ENCODE data around the gene TEX19.

Gene TEX19

DNA sequence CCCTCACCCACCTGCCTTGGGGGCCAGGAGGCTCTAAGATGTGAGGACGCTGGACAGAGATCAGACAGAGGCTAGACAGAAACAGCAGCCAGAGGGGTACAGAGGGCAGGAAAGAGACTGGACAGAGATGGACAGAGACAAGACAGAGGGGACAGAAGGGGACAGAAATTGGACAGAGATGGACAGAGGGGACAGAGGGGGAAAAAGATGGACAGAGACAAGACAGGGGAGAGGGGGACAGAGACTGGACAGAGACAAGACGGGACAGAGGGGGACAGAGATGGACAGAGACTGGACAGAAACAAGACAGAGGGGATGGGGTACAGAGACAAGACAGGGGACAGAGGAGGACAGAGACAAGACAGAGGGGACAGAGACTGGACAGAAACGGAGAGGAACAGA is 28.7 kb downstream of the TEX19 start:
- TF ChIP-seq, protein P1, sequence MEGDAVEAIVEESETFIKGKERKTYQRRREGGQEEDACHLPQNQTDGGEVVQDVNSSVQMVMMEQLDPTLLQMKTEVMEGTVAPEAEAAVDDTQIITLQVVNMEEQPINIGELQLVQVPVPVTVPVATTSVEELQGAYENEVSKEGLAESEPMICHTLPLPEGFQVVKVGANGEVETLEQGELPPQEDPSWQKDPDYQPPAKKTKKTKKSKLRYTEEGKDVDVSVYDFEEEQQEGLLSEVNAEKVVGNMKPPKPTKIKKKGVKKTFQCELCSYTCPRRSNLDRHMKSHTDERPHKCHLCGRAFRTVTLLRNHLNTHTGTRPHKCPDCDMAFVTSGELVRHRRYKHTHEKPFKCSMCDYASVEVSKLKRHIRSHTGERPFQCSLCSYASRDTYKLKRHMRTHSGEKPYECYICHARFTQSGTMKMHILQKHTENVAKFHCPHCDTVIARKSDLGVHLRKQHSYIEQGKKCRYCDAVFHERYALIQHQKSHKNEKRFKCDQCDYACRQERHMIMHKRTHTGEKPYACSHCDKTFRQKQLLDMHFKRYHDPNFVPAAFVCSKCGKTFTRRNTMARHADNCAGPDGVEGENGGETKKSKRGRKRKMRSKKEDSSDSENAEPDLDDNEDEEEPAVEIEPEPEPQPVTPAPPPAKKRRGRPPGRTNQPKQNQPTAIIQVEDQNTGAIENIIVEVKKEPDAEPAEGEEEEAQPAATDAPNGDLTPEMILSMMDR (IDR thresholded peaks at IDR 0.05; ENCODE audit: extremely low read depth, missing control alignments) = no peak
- DNase-seq (ENCODE audit: low spot score) = no peak

DNA sequence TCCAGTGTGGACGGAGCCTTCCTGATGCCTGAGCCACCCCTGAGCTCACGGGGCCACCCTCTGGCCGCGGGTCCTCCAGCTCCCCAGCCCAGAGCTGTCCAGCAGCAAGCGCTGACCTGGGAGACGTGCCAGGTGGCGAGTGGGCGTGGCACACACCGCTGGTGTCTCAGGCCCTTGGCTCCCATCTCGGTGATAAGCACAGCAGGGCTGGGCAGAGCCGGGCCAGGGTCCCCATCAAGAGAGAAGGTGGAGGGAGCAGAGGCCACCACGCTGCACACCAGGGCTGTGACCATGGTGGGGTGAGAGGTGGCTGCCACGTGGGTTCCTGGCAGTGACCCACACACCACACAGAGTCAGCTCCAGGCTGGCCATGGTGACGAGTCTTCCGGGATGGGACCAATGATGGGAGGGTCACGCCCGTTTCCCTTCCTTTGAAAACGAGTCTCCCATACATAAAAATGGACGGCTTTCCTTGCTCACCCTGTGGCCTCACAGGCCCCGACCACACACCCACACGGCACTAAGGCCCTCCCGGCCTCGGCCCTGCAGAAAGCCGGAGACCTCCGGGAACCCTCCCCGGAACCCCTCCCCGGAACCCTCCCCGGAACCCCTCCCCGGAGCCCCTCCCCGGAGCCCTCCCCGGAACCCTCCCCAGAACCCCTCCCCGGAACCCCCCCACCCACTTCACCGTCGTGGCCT is 29.3 kb downstream of the TEX19 start:
- no peak for DNase-seq (ENCODE audit: low spot score)
- TF ChIP-seq, protein P1 (IDR thresholded peaks at IDR 0.05; ENCODE audit: extremely low read depth, missing control alignments) = no peak

DNA sequence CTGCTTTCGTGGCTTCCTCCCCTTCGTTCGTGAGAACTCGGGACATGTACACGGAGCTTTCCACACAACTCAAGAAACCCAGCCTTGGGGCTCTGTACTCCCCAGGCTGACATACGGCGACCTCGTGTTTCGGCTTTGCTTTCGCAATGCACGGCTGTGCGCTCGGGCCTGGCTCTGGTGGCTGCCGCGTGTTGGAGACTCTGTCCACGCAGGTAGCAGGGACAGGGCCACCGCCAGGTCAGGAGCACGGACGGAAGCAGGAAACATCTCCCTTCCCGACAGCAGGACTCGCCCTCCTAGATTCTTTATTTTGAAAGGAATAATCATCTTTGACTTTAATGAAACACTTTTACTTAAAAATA is 29.9 kb downstream of the TEX19 start:
- TF ChIP-seq, protein P1 (IDR thresholded peaks at IDR 0.05; ENCODE audit: extremely low read depth, missing control alignments) = no peak
- no peak for DNase-seq (ENCODE audit: low spot score)

DNA sequence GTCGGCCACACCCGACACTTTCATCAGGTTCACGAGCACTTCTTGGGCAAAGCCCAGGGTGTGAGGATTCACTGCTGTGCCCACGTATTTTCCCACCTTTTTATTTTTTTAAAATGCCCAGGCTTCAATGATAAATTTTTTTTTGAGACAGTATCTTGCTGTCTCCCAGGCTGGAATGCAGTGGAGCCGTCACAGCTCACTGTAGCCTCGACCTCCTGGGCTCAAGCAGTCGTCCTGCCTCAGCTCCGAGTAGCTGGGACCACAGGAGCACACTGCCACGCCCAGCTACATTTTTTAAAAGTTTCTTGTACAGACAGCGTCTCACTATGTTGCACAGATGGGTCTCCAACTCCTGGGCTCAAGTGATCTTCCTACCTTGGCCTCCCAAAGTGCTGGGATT is 30.3 kb downstream of the TEX19 start:
- TF ChIP-seq, protein P1 (IDR thresholded peaks at IDR 0.05; ENCODE audit: extremely low read depth, missing control alignments) = no peak

DNA sequence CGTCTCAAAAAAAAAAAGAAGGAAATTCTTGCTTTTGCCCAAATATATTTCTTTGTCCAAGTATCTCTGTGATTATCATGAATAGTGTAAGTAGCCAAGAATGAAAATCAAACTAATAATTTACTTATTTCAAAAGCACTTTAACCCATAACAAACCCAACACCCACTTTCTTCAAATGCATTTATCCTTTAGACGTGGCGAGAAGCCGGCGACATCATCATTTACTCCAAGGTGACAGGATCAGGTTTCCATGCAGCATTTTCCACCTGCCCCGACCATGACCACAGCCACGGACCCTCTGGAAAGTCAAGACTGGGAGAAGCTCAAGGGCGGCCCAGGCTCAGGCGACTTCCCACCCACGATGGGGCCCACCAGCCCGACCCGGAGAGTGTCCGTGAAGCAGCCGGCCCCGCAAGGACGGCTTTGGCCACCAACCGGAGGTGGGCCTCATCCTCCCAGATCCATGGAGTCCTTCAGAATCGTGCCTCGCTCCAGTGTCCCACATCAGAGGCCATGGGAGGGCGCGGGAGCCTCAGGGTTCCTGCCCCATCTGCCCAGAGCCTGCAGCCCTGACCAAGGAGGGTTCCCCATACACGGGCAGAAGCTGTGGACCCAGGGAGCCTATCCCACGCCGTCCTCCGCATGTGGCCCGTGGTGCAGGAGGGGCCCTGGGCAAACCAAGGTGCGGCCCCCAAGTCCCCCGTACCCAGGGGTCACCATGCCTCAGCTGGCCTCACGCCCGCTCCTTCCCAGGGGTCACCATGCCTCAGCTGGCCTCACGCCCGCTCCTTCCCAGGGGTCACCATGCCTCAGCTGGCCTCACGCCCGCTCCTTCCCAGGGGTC is 31.2 kb downstream of the TEX19 start:
- TF ChIP-seq, protein P1 (IDR thresholded peaks at IDR 0.05; ENCODE audit: extremely low read depth, missing control alignments) = no peak
- DNase-seq (ENCODE audit: low spot score) = no peak

More for the DNA sequence above, 30.3 kb downstream of the TEX19 start:
- DNase-seq (ENCODE audit: low spot score) = no peak

DNA sequence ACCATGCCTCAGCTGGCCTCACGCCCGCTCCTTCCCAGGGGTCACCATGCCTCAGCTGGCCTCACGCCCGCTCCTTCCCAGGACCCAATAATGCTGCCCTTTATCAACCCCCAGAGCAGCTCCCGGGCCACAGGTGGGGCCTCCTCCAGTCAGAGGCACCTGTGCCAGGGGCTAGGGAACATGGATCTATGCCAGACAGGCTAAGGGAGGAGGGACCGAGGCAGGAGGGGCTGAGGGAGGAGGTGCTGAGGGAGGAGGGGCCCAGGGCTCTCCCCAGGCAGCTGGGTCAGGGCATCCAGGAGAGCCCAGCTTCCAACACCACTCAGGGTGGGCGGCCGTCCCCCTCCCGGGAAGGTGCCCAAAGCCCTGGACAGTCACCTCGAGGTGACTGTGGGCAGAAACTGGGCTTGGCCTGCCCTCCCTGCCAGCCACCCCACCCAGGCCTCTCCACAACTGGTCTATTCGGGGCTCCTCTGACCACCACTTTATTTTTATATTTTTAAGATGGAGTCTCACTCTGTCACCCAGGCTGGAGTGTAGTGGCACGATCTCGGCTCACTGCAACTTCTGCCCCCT is 31.9 kb downstream of the TEX19 start:
- no peak for DNase-seq (ENCODE audit: low spot score)

More for the DNA sequence above, 31.9 kb downstream of the TEX19 start:
- TF ChIP-seq, protein P1 (IDR thresholded peaks at IDR 0.05; ENCODE audit: extremely low read depth, missing control alignments) = no peak
